ENCODE data around the gene BCL2L13.
"Not testable (repeated sequence)": the region's sequence is repeated elsewhere in the genome, so short reads cannot be mapped to it uniquely, and the experiment has no call there.

Gene BCL2L13

GRCh38 chr22:17697196-17697595, 58.6 kb downstream of the BCL2L13 start:
- not testable (repeated sequence) for DNase-seq (ENCODE audit: low spot score)

DNA sequence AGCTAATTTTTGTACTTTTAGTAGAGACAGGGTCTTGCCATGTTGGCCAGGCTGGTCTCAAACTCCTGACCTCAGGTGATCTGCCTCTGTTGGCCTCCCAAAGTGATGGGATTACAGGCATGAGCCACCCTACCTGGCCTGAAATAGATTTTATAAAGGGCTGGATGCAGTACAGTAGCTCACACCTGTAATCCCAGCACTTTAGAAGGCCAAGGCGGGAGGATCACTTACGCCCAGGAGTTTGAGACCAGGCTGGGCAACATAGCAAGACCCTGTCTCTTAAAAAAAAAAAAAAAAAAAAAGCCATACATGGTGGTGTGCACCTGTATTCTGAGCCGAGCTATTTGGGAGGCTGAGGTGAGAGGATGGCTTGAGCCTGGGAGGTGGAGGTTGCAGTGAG, 59.7 kb downstream of the BCL2L13 start:
- not testable (repeated sequence) for DNase-seq (ENCODE audit: low spot score)

DNA sequence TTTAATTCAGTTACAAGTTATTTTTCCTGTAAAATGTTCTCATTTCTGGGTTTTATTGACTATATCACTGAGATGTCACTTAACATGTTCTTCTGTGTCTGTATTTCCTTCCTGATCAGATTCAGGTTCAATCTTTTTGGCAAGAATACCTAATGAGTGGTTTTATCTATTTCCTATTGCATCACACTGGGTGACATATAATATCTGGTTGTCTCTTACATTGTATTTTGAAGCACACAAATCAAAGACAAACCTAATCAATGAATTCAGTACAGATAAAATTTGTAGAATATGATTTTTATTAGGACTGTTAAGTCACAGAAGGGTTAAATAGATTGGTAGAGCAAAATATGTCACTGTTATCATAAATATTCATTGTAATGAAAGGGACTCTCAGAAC, 60.4 kb downstream of the BCL2L13 start:
- no peak for DNase-seq (ENCODE audit: low spot score)

- no peak for DNase-seq (ENCODE audit: low spot score)
These were observed 61.3 kb downstream of the BCL2L13 start for GRCh38 chr22:17699696-17700340.

GRCh38 chr22:17700778-17701177, 62.2 kb downstream of the BCL2L13 start:
- DNase-seq (ENCODE audit: low spot score) = no peak

DNA sequence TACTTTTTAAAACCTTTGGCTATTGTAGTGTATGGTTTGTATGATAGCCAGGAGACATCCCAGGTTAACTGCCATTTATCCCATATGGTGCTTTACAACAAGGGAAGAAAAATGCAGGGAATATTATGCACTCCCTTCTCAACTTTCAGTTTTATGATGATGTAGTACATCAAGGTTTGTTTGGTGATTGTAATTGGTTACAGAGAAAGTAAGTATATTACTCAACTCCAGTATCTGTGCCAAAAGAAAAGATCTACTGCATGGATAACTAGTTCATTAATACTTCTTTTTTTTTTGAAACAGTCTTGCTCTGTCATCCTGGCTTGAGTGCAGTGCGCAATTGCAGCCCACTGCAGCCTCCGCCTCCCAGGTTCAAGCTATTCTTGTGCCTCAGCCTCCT, 65.3 kb downstream of the BCL2L13 start:
- DNase-seq (ENCODE audit: low spot score) = no peak

GRCh38 chr22:17705546-17705945, 67.0 kb downstream of the BCL2L13 start:
- no peak for DNase-seq (ENCODE audit: low spot score)

DNA sequence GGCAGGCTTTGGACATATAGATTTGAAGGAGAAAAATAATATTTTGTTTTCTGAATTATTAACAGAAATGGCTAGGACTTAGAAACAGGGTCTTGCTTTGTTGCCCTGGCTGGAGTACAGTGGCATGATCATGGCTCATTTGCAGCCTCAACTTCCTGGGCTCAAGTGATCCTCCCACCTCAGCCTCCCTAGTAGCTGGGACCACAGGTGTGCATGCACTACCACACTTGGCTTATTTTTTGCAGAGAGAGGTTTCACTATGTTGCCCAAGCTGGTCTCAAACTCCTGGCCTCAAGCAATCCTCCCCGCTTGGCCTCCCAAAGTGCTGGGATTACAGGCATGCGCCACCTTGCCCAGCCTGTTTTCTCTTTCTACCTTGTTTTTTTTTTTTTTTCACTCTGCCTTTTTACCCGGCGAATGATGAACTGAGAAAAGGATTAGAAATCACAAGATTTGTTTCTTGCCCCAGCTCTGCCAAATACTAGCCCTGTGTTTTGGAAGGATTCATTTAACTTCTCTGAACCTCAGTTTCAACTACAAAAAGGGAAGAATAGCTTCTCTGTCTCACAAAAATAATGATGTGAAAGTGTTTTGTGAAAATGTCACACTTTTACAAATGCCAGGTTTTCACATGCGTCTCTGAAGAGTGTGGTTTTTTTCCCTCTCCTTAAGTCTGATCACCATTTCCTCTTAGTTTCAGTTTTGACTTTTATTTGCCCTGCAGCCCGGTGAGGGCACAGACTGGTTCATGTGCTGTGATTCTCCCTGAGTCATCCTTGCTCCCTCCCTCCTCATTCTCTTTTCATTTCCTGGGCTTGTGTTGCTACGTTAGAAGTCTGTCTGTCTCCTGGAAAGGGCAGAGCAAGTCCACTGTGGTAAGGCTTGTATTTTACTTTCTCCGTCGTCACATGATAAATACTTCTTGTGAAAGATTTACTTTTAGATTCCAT, 67.7 kb downstream of the BCL2L13 start:
- peak; percentile 84 for DNase-seq (ENCODE audit: low spot score)

GRCh38 chr22:17706947-17707346, 68.4 kb downstream of the BCL2L13 start:
- DNase-seq (ENCODE audit: low spot score) = no peak

GRCh38 chr22:17707526-17707925, 69.0 kb downstream of the BCL2L13 start:
- DNase-seq (ENCODE audit: low spot score) = no peak

- DNase-seq (ENCODE audit: low spot score) = no peak
These were observed 71.5 kb downstream of the BCL2L13 start for GRCh38 chr22:17710023-17710422.

DNA sequence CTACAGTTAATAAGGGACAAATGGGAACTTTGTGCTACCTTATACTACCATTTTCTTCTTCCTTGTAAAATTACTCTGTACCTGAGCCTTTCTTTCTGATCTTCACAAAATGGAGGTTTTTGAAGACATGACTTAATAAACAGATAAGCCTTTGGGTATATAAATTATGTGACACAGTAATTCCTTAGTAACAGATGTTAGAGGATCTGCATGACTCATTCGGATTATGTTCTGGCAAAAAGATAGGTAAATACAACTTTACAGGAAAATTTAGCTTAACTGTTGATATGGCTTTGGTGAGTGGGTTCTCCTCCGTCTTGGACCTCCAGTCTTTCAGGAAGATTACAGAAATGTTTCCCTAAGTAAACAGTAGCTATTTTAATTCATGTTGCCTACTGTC, 73.9 kb downstream of the BCL2L13 start:
- no peak for DNase-seq (ENCODE audit: low spot score)

DNA sequence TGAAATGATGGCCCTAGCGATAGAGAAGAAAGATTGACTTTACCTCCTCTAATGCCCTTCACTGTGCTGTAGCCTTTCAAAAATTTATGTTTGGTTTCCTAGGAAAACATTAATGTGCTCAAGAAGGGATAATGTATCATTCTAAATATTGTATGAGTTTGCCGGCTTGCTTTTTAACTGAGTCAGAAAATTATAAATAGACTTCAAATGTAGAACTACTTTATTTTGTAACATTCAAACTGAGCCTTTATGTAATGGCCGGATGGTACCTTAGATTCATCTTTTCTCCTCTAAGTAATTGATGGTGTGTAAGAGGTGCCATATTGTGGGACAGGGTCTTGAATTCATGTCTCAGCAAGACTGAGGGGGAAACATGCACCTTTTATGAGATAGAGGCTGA, 78.0 kb downstream of the BCL2L13 start:
- no peak for DNase-seq (ENCODE audit: low spot score)

GRCh38 chr22:17717708-17718107, 79.2 kb downstream of the BCL2L13 start:
- no peak for DNase-seq (ENCODE audit: low spot score)

GRCh38 chr22:17719911-17720310, 81.4 kb downstream of the BCL2L13 start:
- no peak for DNase-seq (ENCODE audit: low spot score)

- no peak for DNase-seq (ENCODE audit: low spot score)
These were observed 85.7 kb downstream of the BCL2L13 start for GRCh38 chr22:17724241-17724640.

DNA sequence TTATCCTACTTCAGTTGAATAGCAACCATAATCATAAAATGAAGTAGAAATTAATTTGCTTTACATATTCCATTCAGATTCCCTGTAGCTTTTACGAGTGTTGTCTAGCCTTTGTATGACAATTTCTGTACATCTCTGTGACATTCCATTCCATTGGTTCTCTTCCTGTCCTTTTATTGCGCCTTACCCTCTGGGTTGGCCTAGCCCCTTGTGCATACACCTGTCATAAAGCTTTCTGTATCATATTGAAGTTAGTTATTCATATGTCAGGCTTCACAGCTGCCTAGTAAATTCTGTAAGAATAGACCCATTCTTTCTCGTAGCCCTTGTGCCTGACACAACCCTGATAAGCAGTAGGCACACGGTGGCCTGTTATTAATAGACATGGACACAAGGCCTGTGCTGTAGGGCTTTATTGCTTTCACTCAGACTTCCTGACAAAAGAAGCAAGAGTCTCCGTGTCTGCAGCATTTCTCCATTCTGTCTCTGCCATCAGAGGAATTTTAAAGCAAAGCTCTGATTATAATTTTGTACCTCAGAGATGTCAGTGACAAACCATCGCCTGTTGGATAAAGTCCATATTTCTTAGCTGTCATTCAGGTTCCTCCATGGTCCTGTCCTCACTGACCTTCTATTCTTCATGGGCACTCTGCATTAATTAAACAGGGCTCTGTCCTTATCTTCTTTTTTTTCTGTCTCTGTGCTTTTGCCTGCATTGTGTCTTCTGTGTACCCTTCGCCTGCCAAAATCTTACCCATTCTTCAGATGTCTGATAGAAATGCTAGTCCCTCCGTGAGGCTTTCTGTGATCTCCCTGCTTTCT, 86.3 kb downstream of the BCL2L13 start:
- DNase-seq (ENCODE audit: low spot score) = no peak

DNA sequence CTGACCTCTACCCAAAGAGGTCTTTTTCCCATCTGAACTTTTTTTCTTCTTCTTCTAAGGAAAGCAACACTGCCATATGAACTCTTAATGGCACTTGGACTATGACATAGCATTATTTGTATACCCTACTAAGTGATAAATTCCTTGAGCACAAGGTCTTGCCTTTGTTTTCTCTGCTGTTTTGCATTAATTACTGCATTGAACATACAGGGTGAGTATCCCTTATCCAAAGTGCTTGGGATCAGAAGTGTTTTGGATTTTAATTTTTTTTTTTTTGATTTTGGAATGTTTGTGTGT, 86.9 kb downstream of the BCL2L13 start:
- DNase-seq (ENCODE audit: low spot score) = no peak

- DNase-seq (ENCODE audit: low spot score) = peak; percentile 89
These were observed 87.7 kb downstream of the BCL2L13 start for GRCh38 chr22:17726006-17726927.

DNA sequence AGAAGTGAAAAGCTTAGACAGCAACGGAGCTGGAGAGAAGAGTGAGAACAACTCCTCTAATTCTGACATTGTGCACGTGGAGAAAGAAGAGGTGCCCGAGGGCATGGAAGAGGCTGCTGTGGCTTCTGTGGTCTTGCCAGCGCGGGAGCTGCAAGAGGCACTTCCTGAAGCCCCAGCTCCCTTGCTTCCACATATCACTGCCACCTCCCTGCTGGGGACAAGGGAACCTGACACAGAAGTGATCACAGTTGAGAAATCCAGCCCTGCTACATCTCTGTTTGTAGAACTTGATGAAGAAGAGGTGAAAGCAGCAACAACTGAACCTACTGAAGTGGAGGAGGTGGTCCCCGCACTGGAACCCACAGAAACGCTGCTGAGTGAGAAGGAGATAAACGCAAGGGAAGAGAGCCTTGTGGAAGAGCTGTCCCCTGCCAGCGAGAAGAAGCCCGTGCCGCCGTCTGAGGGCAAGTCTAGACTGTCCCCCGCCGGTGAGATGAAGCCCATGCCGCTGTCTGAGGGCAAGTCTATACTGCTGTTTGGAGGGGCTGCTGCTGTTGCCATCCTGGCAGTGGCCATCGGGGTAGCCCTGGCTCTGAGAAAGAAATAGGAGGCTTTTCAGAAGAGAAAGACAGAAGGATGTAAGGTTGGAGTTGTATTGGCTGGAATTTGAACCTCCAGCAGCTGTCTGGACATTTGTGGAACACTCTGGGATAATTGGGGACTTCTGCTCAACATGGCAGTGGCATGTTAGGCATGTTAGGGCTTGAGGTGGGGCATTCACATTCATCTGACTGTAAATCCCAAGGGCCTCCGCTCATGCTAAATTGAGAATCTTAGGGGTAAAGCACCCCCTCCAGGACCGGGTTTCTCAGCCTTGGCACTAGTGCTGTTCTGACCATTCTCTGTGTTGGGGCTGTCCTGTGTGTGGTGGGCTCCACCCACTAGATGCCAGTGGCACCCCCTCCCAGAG, 88.7 kb downstream of the BCL2L13 start:
- DNase-seq (ENCODE audit: low spot score) = no peak

Measured in hepatic stellate cell (primary cell).